ENCODE results near the gene NOP14. TPM values are rescaled to one million over a fixed set of nuclear protein-coding genes. Genes with fewer than 3 reads are reported as not detected.

NOP14 gene
- total RNA-seq, 1 experiment from 2014 or later, result 21.5 TPM

DNA sequence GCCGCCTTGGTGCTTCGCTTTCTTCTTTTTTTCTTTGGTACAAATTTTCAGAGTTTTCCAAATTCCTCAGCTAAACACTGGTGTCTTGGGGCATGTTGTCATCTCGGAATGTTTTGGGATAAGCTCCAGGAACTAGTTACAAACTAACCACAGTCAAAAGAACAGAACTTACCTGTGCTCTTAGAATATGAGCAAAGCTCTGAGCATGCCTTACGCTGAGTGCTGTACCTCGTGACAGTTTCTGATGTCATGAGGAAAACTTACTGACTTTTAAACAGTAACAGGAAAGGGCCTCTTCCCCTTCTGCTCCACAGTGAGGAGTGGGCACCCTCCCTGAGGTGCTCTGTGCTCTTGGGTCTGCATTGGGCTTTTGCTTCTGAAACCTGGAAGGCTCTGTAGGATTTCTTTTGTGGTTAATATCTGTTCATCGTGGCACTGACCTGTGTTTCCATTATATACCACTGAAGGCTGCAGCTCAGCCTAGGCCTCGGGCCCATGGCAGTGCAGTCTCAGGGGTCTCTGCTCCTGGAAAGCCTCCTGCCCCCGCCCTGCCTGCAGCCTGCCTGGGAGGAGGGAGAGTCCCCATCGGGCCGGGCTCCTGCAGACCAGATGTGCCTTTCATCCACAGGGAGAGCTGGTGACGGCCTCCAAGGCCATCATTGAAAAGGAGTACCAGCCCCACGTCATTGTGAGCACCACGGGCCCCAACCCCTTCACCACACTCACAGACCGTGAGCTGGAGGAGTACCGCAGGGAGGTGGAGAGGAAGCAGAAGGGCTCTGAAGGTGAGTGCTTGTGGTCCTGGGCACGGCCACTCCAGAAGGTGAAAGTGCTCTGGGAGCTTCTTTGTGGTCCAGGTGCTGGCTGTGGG, 48.7 kb downstream of the NOP14 start:
- no peak for DNase-seq (ENCODE audit: low read depth)

DNA sequence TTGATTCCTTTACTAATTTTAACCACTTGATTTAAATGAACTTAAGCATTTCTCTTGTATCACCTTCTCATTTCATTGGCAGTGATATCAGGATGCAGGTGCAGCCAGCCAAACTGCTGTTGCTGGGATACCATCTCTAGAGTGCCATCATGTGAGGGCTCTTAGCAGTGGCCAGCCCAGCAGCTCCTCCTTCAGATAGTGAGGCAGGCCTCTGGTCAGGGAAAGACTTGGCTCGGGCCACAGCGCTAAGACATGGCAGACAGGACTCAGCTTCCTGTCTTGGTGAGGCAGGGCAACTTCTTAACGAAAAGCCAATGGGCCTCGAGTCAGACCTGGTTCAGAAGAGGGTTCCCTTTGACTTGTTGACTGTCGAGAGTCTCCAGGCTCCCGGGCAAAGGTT, 50.0 kb downstream of the NOP14 start:
- no peak for DNase-seq (ENCODE audit: low read depth)

DNA sequence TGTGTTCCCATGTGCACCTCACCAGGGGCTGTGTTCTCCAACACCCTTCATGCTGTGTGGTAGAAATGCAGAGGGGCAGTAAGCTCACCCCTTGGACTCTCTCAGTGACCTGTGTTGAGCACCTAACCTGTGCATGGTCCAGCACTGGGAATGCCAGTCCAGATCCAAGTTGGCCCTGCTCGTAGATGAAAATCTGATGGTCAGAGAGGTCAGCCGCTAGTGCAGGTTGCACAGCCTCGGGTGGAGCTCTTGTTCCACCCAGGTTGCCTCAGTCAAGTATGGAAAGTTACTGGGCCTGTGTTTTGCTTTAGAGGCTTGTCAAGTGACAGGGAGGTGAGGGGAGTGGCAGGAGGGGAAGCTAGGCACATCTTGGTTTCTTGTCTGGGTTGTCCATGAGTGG, 51.3 kb downstream of the NOP14 start:
- DNase-seq (ENCODE audit: low read depth), result no peak

DNA sequence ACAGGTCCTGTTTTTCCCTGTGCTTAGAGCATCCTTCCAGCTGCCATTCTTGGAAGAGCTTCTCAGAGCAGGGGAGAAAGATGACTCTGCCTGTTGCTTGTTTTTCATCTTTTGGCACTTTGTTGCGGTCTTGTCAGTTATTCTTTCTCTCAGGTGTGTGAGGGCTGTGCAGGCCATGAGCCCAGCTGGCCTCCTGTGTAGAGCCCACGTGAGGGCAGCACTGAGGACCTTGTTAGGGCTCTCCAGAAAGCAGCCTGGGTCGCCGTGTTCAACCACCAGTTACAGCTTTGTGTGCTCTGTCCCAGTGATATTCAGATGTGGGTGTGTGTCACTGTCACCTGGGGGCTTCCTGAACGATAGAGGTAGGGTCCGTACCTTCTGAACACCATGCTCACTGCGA, 52.8 kb downstream of the NOP14 start:
- DNase-seq (ENCODE audit: low read depth), result no peak

- no peak for DNase-seq (ENCODE audit: low read depth)
Observed at GRCh38 chr4:2909583-2909982, 53.6 kb downstream of the NOP14 start.

GRCh38 chr4:2908686-2909085, 54.5 kb downstream of the NOP14 start:
- DNase-seq (ENCODE audit: low read depth), result no peak

GRCh38 chr4:2907706-2908293, 55.4 kb downstream of the NOP14 start:
- no peak for DNase-seq (ENCODE audit: low read depth)

GRCh38 chr4:2907226-2907625, 56.0 kb downstream of the NOP14 start:
- no peak for DNase-seq (ENCODE audit: low read depth)

- DNase-seq (ENCODE audit: low read depth), result no peak
Observed at GRCh38 chr4:2906218-2906617, 57.0 kb downstream of the NOP14 start.

GRCh38 chr4:2905544-2905943, 57.7 kb downstream of the NOP14 start:
- DNase-seq (ENCODE audit: low read depth), result no peak

- DNase-seq (ENCODE audit: low read depth), result no peak
Observed at GRCh38 chr4:2902126-2902525, 61.1 kb downstream of the NOP14 start.

- no peak for DNase-seq (ENCODE audit: low read depth)
Observed at GRCh38 chr4:2901186-2901585, 62.0 kb downstream of the NOP14 start.

GRCh38 chr4:2900741-2901140, 62.5 kb downstream of the NOP14 start:
- no peak for DNase-seq (ENCODE audit: low read depth)

- DNase-seq (ENCODE audit: low read depth), result no peak
Observed at GRCh38 chr4:2898001-2898400, 65.2 kb downstream of the NOP14 start.

GRCh38 chr4:2893772-2894171, 69.4 kb downstream of the NOP14 start:
- DNase-seq (ENCODE audit: low read depth), result no peak

DNA sequence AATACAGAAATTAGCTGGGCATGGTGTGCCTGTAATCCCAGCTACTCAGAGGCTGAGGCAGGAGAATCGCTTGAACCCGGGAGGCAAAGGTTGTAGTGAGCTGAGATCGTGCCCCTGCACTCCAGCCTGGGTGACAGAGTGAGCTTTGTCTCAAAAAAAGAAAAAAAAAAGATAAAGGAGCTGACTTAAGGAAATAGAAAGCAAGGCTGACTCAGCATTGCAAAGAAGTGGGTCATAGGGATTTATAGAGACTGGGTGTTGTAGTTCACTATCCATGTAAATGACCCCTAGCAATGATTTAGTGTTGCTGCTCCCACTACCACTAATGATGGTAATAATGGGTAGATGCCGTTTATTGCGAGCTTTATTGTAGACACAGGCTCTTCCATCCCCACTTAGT, 71.9 kb downstream of the NOP14 start:
- DNase-seq (ENCODE audit: low read depth), result peak; percentile 24

GRCh38 chr4:2888886-2889285, 74.3 kb downstream of the NOP14 start:
- DNase-seq (ENCODE audit: low read depth), result no peak

Other genes with a start within 250 kb of the NOP14 start
- 57.6 and 79.4 TPM in 2 replicates for gene TNIP2, start 207.1 kb downstream of the NOP14 start, total RNA-seq (2014; rRNA removed; shearing (Covaris generic))
- gene SH3BP2, start 170.3 kb downstream of the NOP14 start, total RNA-seq (2014; rRNA removed; shearing (Covaris generic)), result 14.0 and 16.9 TPM in 2 replicates
- 101 and 111 TPM in 2 replicates for gene ADD1, start 119.6 kb downstream of the NOP14 start, total RNA-seq (2014; rRNA removed; shearing (Covaris generic))
- 2.9 and 5.9 TPM in 2 replicates for gene GRK4, start 165 bp upstream of the NOP14 start, total RNA-seq (2014; rRNA removed; shearing (Covaris generic))
- not detected in 2 replicates for gene HTT-AS, start 111.1 kb upstream of the NOP14 start, total RNA-seq (2014; rRNA removed; shearing (Covaris generic))
- gene HTT, start 111.3 kb upstream of the NOP14 start, total RNA-seq (2014; rRNA removed; shearing (Covaris generic)), result 10.4 and 17.4 TPM in 2 replicates

Measured in Daoy (cell line).